Activated CD4-positive, alpha-beta T cell treated with anti-CD3 and anti-CD28 coated beads, Interleukin-2, amount 10 ng/mL, durations not matched to agents 7 days and 5 days (primary cell): ENCODE measurements around the gene HELZ. TPM values are rescaled to one million over a fixed set of nuclear protein-coding genes. Genes with fewer than 3 reads are reported as not detected.
"Not testable (repeated sequence)": the region's sequence is repeated elsewhere in the genome, so short reads cannot be mapped to it uniquely, and the experiment has no call there.

ENCODE experiments used
- CTCF ChIA-PET: fragments of 350-600 bp; sonication (Branson Sonifier 250); formaldehyde crosslinking; loops from one replicate; lab custom pipeline; 2021; ENCODE audit warnings: antibody characterized with exemption; lab: Charles Lee
- POLR2A ChIA-PET: fragments of 350-600 bp; sonication (Branson Sonifier 250); formaldehyde crosslinking; loops from one replicate; lab custom pipeline; 2021; ENCODE audit warnings: antibody characterized with exemption; lab: Charles Lee
- DNase-seq: peaks from one replicate; pipeline ENCODE4 v3.0.0-alpha.2; 2020
- H3K27ac Mint-ChIP-seq: one replicate; pipeline ENCODE4 v1.8.0; 2021; ENCODE audit warnings: mild to moderate bottlenecking, moderate library complexity, mixed read lengths
- H3K27me3 Mint-ChIP-seq: one replicate; pipeline ENCODE4 v1.8.0; 2021; ENCODE audit warnings: mixed read lengths
- H3K36me3 Mint-ChIP-seq: one replicate; pipeline ENCODE4 v1.8.0; 2021; ENCODE audit warnings: low read depth, mixed read lengths
- H3K4me1 Mint-ChIP-seq: one replicate; pipeline ENCODE4 v1.8.0; 2021; ENCODE audit warnings: mixed read lengths
- H3K4me3 Mint-ChIP-seq: one replicate; pipeline ENCODE4 v1.8.0; 2021; ENCODE audit warnings: mild to moderate bottlenecking, moderate library complexity, mixed read lengths
- H3K9me3 Mint-ChIP-seq: one replicate; pipeline ENCODE4 v1.8.0; 2021; ENCODE audit warnings: mixed read lengths
- total RNA-seq, 2 experiments: library from RNA; stranded (reverse); gene quantifications; one replicate each; pipeline ENCODE4 v1.2.3, GENCODE V29; 2021

Gene HELZ
- total RNA-seq, 2 experiments from 2014 or later, result 76.8 to 77.3 TPM

DNA sequence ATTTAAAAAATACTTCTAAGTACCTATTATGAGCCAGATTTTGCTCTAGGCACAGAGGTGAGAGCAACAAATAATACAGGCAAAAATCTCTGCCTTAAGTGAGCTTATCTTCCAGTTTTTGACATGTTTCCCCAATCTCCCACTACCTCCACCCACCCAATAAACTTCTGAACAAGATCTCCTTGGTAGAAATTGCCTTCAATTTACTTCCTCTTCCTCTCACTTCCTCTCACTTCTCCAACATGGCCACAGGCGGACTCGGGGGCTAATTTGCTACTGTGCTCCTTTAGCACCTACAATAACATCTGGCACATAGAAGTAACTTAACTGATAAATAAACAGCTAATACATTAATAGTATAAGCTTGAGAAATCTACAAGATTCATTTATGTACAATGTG lies 118.0 kb downstream of the HELZ start:
- Mint-ChIP-seq H3K4me1 (peaks cover 4% of the 10 kb centered on the region), H3K27ac (no peak overlapping the region), H3K9me3 (no peaks in the 10 kb centered on the region), H3K27me3 (no peaks in the 10 kb centered on the region), H3K4me3 (no peak overlapping the region), H3K36me3 (peaks cover 29% of the 10 kb centered on the region)
- ChIA-PET CTCF (interaction anchor here (0.6 to 1.4 kb wide), 3 partner anchors 13 to 999 kb away, joined by 3 read pairs; no protein-coding TSS in a partner anchor), POLR2A (no interaction called here)
- no peak for DNase-seq

DNA sequence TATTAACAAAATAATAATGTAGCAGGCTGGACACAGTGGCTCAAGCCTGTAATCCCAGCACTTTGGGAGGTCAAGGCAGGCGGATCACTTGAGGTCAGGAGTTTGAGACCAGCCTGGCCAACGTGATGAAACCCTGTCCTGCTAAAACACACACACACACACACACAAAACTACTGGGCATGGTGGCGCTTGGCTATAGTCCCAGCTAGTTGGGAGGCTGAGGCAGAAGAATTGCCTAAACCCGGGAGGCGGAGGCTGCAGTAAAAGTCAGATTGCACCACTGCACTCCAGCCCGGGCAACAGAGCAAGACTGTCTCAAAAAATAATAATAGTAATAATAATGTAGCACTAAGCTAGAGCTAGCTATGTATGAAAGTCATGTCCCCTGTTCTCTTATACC lies 118.5 kb downstream of the HELZ start:
- H3K27ac Mint-ChIP-seq, result not testable (repeated sequence)
- CTCF ChIA-PET, result interaction anchor here (0.6 to 1.4 kb wide), 2 partner anchors 21 to 999 kb away, joined by 3 read pairs; no protein-coding TSS in a partner anchor

DNA sequence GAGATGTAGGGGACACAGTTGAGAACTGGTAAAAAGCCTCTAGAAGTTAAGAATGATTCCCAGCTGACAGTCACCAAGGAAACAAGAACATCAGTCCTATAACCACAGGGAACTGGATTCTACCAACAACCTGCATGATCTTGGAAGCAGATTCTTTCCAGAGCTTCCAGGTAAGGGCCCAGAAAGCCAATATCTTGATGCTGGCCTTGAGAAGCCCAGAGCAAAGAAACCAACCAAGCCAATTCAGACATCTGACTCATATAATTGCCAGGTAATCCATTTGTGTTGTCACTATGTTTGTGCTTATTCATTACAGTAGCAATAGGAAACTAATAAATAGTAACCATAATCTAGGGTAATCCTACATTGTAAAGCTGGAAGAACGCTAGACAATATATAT lies 119.1 kb downstream of the HELZ start:
- H3K27me3 Mint-ChIP-seq, result no peaks in the 10 kb centered on the region
- POLR2A ChIA-PET, result no interaction called here
- H3K36me3 Mint-ChIP-seq, result peaks cover 33% of the 10 kb centered on the region
- no peak overlapping the region for H3K4me3 Mint-ChIP-seq
- CTCF ChIA-PET, result no interaction called here
- H3K4me1 Mint-ChIP-seq, result peaks cover 4% of the 10 kb centered on the region
- H3K27ac Mint-ChIP-seq, result no peak overlapping the region
- no peaks in the 10 kb centered on the region for H3K9me3 Mint-ChIP-seq
- DNase-seq, result no peak

More for the DNA sequence above, 118.5 kb downstream of the HELZ start:
- H3K27me3 Mint-ChIP-seq, H3K9me3 Mint-ChIP-seq, DNase-seq, H3K4me3 Mint-ChIP-seq, POLR2A ChIA-PET, H3K4me1 Mint-ChIP-seq: not testable (repeated sequence)
- H3K36me3 Mint-ChIP-seq, result peaks cover 30% of the 10 kb centered on the region

DNA sequence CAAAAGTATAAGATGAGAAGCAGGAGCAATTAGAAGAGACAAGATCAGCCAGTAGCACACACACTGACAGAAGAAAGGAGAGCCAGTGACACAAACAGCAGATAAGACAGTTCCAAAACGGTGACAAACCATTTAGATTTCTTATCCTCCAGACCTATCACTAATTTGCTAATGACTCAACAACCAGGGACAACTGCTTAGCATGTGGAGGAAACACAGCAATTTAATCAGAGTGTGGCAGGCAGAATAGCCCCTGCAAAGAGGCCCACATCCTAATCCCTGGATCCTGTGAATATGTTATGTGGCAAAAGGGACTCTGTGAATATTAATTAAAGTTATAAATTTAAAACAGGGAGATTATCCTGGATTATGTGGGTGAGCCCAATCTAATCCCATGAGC lies 119.6 kb downstream of the HELZ start:
- Mint-ChIP-seq H3K4me1 (peaks cover 4% of the 10 kb centered on the region), H3K9me3 (no peaks in the 10 kb centered on the region), H3K27me3 (no peaks in the 10 kb centered on the region), H3K4me3 (no peak overlapping the region), H3K27ac (no peak overlapping the region), H3K36me3 (peaks cover 36% of the 10 kb centered on the region)
- CTCF ChIA-PET, result no interaction called here
- POLR2A ChIA-PET, result no interaction called here
- DNase-seq, result no peak

DNA sequence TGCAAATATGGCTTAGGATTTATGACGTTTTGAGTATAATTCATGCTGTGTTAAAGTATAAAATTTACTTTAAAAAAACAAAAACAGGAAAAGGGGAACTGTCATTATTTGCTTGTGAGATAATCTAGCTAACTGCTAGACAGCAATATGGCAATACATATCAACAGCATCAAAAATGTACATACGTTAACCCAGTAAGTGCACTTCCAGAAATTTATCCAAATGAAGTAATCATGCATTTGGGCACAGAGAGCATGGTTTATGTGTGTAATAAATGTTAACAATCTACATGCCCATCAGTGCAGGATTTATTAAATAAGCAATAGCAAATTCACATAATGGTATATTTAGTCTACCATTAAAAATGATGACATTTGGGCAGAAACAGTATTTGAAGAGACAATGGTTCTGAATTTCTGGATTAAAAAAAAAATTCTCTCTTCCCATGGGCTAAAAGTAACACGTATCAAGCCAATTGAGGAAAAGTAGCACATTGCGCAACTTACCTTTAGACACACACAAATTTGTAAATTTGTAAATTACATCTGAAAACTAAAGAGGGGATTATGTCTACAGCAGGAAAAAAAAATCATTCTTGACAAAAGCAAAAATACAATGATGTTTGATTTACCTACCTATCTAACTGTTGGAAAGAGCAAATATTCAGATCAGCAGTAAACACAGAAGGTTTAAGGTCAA lies 120.4 kb downstream of the HELZ start:
- DNase-seq, result no peak
- CTCF ChIA-PET, result interaction anchor here (0.6 kb wide), 1 partner anchor 681 kb away, joined by 4 read pairs; no protein-coding TSS in a partner anchor
- Mint-ChIP-seq H3K27ac (peak overlapping the region; percentile 25), H3K36me3 (peaks cover 39% of the 10 kb centered on the region), H3K4me1 (peaks cover 4% of the 10 kb centered on the region), H3K4me3 (no peak overlapping the region), H3K27me3 (no peaks in the 10 kb centered on the region), H3K9me3 (no peaks in the 10 kb centered on the region)
- POLR2A ChIA-PET, result no interaction called here

DNA sequence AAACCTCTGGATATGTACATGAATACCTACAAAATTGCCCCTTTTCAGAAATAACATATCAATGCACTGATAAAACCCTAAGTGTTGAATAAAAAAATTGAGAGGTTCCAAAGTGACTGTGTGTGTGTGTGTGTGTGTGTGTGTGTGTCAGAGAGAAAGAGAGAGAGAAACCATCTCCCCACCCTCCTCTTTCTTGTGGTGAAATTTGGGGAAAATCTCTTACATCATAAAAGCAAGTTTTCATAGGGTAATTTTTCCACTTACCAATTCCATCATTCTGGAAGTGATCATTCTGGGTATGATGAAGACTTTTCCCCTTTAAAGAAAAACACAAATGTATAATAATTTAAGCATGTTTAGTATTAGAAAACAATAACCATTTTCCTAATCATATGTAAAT lies 121.3 kb downstream of the HELZ start:
- no peak for DNase-seq

DNA sequence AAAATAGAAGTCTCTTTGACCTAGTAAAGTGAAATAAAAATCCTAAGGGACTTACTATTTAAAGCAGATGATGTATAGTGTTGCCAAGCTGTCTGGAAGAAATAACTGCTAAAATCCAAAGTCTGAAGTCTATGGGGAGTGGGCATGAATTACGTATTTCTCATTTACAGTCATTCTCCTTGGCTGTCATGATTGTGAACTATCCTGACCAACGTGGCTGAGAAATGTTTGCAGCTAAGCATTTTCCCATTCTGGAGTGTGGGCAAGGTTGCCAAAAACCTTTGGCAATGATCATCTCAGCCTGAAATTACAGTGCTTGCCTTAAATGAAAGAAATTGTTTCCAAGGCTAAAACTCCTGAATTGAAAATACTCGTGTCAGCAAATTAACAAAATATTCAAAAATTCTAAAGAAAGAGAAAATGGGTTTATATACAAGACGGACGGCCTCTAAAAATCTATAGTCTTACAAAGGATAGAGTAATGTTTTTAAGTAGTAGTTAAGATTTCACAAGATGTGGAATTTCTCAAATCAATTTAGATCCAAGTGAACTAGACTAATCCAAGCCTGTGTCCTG lies 123.6 kb downstream of the HELZ start:
- Mint-ChIP-seq H3K9me3 (peaks cover 14% of the 10 kb centered on the region), H3K36me3 (peaks cover 50% of the 10 kb centered on the region), H3K4me1 (peaks cover under 1% of the 10 kb centered on the region), H3K4me3 (no peak overlapping the region), H3K27me3 (no peaks in the 10 kb centered on the region), H3K27ac (no peak overlapping the region)
- ChIA-PET CTCF (interaction anchor here (0.7 to 1.1 kb wide), 2 partner anchors 10 to 49 kb away, joined by 3 read pairs; no protein-coding TSS in a partner anchor), POLR2A (no interaction called here)
- no peak for DNase-seq

More for the DNA sequence above, 121.3 kb downstream of the HELZ start:
- Mint-ChIP-seq H3K27me3 (no peaks in the 10 kb centered on the region), H3K27ac (no peak overlapping the region), H3K4me1 (peaks cover 4% of the 10 kb centered on the region), H3K9me3 (peaks cover 3% of the 10 kb centered on the region), H3K4me3 (no peak overlapping the region), H3K36me3 (peaks cover 42% of the 10 kb centered on the region)
- CTCF ChIA-PET, result no interaction called here
- POLR2A ChIA-PET, result no interaction called here

DNA sequence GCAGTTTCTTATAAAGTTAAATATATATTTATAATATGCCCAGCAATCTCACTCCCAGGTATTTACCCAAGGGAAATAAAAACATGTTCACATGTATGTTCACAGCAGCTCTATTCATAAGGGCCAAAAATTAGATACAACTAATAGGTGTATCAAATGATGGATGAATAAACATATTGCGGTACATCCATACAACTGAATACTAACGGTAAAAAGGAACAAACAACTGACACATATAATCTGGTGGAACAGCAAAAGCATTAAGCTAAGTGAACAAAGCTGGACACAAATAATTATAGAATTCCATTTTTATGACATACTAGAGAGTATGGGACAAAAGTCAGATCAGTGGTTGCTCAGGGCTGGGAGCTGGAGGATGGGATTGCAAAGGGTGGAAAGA lies 125.9 kb downstream of the HELZ start:
- Mint-ChIP-seq H3K4me1 (peaks cover 15% of the 10 kb centered on the region), H3K27me3 (no peaks in the 10 kb centered on the region), H3K9me3 (peaks cover 30% of the 10 kb centered on the region), H3K27ac (no peak overlapping the region), H3K4me3 (no peak overlapping the region), H3K36me3 (peaks cover 68% of the 10 kb centered on the region)
- POLR2A ChIA-PET, result no interaction called here
- CTCF ChIA-PET, result no interaction called here
- DNase-seq, result no peak

DNA sequence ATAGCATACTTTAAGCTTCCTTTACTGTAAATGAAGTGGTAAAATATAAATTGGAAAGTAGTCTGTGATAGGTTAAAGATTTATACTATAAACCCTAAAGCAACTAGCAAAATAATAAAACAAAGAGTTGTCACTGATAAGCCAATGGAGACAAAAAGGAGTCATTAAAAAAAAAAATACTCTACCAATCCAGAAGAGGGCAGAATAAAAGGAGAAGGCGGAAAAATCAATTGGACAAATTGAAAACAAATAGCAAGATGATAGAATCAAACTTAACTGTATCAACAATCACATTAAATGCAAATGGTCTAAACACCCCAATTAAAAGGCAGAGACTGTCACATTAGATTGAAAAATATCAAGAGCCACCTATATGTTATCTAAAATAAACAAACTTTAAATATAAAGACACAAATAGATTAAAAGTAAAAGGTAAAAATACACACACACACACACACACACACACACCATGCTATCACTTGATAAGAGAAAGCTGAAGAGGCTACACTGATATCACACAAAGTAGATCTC lies 128.9 kb downstream of the HELZ start:
- Mint-ChIP-seq H3K4me1 (peaks cover 15% of the 10 kb centered on the region), H3K27ac (peak overlapping the region; percentile 22), H3K27me3 (no peaks in the 10 kb centered on the region), H3K9me3 (peaks cover 30% of the 10 kb centered on the region), H3K36me3 (peaks cover 75% of the 10 kb centered on the region), H3K4me3 (no peak overlapping the region)
- ChIA-PET CTCF (interaction anchor here (0.6 kb wide), 1 partner anchor 118 kb away, joined by 3 read pairs; no protein-coding TSS in a partner anchor), POLR2A (no interaction called here)
- no peak for DNase-seq

DNA sequence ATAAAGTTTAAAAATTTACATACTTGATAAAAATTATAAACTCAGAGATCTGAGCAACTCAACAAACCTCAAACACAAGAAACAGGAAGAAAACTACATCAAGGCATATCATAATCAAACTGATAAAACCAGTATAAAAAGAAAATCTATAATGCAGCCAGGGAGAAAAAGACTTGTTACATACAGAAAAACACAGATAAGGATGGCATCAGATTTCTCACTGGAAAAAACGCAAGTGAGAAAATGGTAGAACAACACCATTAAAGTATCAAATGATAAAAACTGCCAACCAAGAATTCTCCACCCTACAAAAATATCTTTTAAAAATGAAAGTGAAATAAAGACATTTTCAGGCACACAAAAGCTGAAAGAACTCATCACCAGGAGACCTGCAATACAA lies 129.6 kb downstream of the HELZ start:
- H3K36me3 Mint-ChIP-seq, result peaks cover 73% of the 10 kb centered on the region
- peak overlapping the region; percentile 22 for H3K27ac Mint-ChIP-seq
- no peak for DNase-seq
- ChIA-PET CTCF (no interaction called here), POLR2A (no interaction called here)
- H3K4me3 Mint-ChIP-seq, result no peak overlapping the region
- H3K9me3 Mint-ChIP-seq, result peaks cover 30% of the 10 kb centered on the region
- H3K4me1 Mint-ChIP-seq, result peaks cover 15% of the 10 kb centered on the region
- no peaks in the 10 kb centered on the region for H3K27me3 Mint-ChIP-seq

DNA sequence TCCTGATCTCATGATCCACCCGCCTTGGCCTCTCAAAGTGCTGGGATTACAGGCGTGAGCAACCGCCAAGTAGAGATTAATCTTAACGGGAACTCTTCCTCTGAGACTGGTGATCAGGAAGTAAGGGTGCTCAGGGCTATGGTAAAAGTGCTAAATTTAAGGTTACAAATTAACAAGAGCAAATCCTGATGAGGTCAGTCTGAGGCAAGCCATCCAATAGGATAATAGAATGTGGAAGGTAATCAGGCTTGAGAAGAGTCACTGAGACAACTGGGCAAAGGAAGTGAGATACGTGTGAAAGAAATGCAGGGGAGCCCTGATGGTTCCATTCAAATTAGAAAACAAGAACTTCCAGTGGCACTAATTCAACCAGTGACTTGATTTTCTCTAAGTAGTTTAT lies 131.5 kb downstream of the HELZ start:
- H3K27ac Mint-ChIP-seq, result no peak overlapping the region

DNA sequence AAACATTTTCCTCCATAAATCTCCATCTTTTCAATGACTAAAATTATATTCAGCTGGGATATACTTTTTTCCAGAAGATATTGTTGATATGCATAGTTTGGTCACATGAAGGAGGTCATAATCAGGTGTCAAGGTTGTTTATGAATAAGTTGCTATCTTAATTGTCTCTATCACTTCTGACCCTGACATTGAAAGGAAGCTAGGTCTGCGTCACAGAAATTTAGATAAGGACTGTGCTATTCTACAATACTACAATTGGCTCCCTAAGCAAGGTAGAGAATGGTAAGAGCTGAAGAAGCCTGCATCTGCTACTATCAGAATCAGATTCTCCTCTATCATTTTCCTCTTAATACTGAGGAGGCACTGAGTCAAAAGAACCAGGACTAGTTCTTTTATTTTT lies 133.2 kb downstream of the HELZ start:
- H3K4me1 Mint-ChIP-seq, result peaks cover 15% of the 10 kb centered on the region
- POLR2A ChIA-PET, result no interaction called here
- no peaks in the 10 kb centered on the region for H3K27me3 Mint-ChIP-seq
- H3K9me3 Mint-ChIP-seq, result peaks cover 20% of the 10 kb centered on the region
- no peak overlapping the region for H3K27ac Mint-ChIP-seq
- DNase-seq, result no peak
- H3K36me3 Mint-ChIP-seq, result peaks cover 72% of the 10 kb centered on the region
- CTCF ChIA-PET, result interaction anchor here (1.0 to 1.4 kb wide), 2 partner anchors 9 to 95 kb away, joined by 3 to 4 read pairs; no protein-coding TSS in a partner anchor
- no peak overlapping the region for H3K4me3 Mint-ChIP-seq

More for the DNA sequence above, 131.5 kb downstream of the HELZ start:
- DNase-seq, result no peak
- Mint-ChIP-seq H3K4me3 (no peak overlapping the region), H3K36me3 (peaks cover 73% of the 10 kb centered on the region), H3K9me3 (peaks cover 27% of the 10 kb centered on the region), H3K4me1 (peaks cover 15% of the 10 kb centered on the region), H3K27me3 (no peaks in the 10 kb centered on the region)
- ChIA-PET CTCF (no interaction called here), POLR2A (no interaction called here)

DNA sequence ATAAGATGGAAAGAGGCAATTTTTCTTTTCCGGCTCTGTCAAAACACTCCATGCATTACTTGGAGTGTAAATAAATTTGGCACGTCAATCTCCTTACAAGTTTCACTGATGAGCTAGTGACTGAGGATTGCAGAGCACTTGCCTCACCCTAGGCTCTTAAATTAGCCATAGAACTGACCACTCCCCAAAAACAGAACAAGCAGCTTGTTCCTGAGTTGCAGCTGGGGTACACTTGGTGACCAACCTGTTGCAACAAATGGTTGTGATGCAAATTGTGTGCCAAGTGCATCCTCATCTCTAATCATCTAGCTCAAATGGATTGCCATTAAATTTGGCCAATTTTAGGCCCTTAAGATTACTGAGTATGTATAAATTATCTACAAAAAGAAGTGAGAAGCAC lies 133.7 kb downstream of the HELZ start:
- CTCF ChIA-PET, result interaction anchor here (0.6 to 1.4 kb wide), 3 partner anchors 9 to 775 kb away, joined by 3 to 4 read pairs (median 3); no protein-coding TSS in a partner anchor
- Mint-ChIP-seq H3K9me3 (peaks cover 15% of the 10 kb centered on the region), H3K4me1 (peaks cover 14% of the 10 kb centered on the region), H3K27me3 (no peaks in the 10 kb centered on the region), H3K4me3 (no peak overlapping the region), H3K27ac (no peak overlapping the region), H3K36me3 (peaks cover 68% of the 10 kb centered on the region)
- no peak for DNase-seq
- POLR2A ChIA-PET, result no interaction called here
